ENCODE results near the gene MT1B. TPM values are rescaled to one million over a fixed set of nuclear protein-coding genes. Genes with fewer than 3 reads are reported as not detected.
"Not testable (repeated sequence)": the region's sequence is repeated elsewhere in the genome, so short reads cannot be mapped to it uniquely, and the experiment has no call there.

The MT1B gene
- total and polyA plus RNA-seq, 2 experiments from 2014 or later = 0.47 TPM; not detected in 1

DNA sequence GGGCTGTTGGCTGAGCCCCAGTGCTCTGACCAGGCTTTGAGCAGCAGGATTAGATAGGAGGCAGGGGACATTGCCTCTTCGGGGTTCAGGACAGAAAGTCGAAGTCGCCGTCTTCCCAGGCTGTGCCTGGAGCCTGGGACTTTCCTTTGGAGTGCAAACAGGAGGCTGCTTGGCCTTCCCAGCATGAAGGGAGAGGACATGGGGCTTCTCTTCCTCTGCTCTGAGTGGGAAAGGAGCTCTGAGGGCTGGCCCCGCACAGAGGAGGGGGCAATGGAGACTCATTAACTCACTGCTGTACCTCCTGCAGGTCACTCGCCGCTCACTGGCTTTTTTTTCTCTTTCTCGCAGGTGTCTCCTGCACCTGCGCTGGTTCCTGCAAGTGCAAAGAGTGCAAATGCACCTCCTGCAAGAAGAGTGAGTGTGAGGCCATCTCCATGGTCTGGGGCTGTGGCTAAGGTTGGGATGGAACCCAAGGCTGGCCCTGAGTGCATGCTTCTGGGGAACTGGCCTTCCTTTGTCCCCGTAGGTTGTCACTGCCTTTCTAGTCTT, 6.7 kb downstream of the MT1B start:
- no peaks in the 10 kb centered on the region for H3K36me3 ChIP-seq (replicated peaks; ENCODE audit: insufficient read depth, low read depth)
- H3K9me3 ChIP-seq (ENCODE audit: low read depth) = no peaks in the 10 kb centered on the region
- WGBS (ENCODE audit: low lambda C conversion rate, missing lambda C conversion rate) = 22% methylated on average over 10 of the region's 10 CpGs
- no peaks in the 10 kb centered on the region for H3K9me2 ChIP-seq (replicated peaks; ENCODE audit: insufficient read depth)
- peak overlapping the region; percentile 92 for H3K4me2 ChIP-seq
- H3K27me3 ChIP-seq = peaks cover 58% of the 10 kb centered on the region
- no peak for DNase-seq (ENCODE audit: low spot score)
- H2AFZ ChIP-seq = peak overlapping the region; percentile 68
- no peaks in the 10 kb centered on the region for H4K20me1 ChIP-seq (ENCODE audit: insufficient read depth, poor library complexity, severe bottlenecking)
- H3K27ac ChIP-seq = no peak overlapping the region
- H3K79me2 ChIP-seq = no peaks in the 10 kb centered on the region
- H3K4me1 ChIP-seq (ENCODE audit: insufficient read depth) = no peaks in the 10 kb centered on the region
- H3K4me3 ChIP-seq = no peak overlapping the region
- TF ChIP-seq EZH2phosphoT487 (IDR thresholded peaks at IDR 0.05; ENCODE audit: low read depth, severe bottlenecking, unreplicated experiment) = no peak
- TF ChIP-seq, protein P1, sequence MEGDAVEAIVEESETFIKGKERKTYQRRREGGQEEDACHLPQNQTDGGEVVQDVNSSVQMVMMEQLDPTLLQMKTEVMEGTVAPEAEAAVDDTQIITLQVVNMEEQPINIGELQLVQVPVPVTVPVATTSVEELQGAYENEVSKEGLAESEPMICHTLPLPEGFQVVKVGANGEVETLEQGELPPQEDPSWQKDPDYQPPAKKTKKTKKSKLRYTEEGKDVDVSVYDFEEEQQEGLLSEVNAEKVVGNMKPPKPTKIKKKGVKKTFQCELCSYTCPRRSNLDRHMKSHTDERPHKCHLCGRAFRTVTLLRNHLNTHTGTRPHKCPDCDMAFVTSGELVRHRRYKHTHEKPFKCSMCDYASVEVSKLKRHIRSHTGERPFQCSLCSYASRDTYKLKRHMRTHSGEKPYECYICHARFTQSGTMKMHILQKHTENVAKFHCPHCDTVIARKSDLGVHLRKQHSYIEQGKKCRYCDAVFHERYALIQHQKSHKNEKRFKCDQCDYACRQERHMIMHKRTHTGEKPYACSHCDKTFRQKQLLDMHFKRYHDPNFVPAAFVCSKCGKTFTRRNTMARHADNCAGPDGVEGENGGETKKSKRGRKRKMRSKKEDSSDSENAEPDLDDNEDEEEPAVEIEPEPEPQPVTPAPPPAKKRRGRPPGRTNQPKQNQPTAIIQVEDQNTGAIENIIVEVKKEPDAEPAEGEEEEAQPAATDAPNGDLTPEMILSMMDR (IDR thresholded peaks at IDR 0.05; ENCODE audit: poor library complexity) = no peak
- no peak for TF ChIP-seq EZH2 (IDR thresholded peaks at IDR 0.05; ENCODE audit: borderline replicate concordance)

DNA sequence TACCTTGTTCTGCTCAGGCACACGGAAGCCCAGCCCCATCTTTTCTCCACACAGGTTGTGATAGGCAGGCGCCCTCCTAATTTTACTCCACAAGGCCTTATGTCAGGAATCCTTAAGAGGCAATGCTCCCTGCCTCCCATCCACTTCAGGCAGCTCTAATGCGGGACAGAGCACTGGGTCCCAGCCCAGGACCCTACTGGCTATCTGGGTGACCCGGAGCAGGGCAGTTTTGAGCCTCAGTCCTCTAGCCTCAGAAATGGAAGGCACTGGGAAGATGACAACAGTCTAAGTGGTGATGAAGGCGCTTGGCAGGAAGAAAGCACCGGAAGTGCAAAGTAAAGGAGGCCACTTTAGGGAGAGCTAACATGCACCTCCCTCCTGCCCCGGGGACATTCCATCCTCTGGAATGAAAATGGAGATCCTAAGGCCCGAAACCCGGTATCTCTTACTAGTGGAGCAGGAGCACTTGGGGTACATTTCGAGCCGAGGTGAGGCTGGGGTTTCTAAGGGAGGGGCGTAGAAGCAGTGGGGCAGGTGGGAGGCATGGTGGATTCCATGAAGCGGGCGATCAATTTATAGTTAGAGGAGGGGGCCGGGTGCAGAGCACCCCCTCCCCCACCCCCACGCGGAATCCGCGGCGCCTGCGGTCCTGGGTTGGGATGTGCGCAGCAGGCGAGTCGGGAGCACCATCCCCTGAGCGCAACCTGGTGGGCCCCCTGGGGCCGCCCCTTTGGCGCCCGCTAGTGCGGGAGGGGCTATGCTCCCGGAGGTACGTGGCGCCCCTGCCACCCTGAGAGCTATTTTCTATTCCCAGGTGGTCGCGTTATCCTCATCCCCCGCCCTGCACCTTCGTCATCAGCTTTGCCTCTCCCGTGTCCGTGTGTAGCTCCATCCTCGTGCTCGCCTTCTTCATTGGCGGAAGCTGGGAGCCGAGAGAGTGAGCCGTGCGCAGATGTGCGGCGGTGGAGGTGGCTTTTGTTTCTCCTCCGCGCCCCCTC, 11.0 kb downstream of the MT1B start:
- H3K27me3 ChIP-seq = peaks cover 97% of the 10 kb centered on the region
- TF ChIP-seq EZH2phosphoT487 (IDR thresholded peaks at IDR 0.05; ENCODE audit: low read depth, severe bottlenecking, unreplicated experiment) (no peak), EZH2 (IDR thresholded peaks at IDR 0.05; ENCODE audit: borderline replicate concordance) (peak; percentile 20)
- TF ChIP-seq, protein P1 (IDR thresholded peaks at IDR 0.05; ENCODE audit: poor library complexity) = no peak
- no peaks in the 10 kb centered on the region for H3K9me2 ChIP-seq (replicated peaks; ENCODE audit: insufficient read depth)
- H3K4me3 ChIP-seq = no peak overlapping the region
- H3K36me3 ChIP-seq (replicated peaks; ENCODE audit: insufficient read depth, low read depth) = no peaks in the 10 kb centered on the region
- peak overlapping the region; percentile 62 for H3K4me2 ChIP-seq
- WGBS (ENCODE audit: low lambda C conversion rate, missing lambda C conversion rate) = 17% methylated on average over 31 of the region's 48 CpGs
- H2AFZ ChIP-seq = no peak overlapping the region
- H3K4me1 ChIP-seq (ENCODE audit: insufficient read depth) = no peaks in the 10 kb centered on the region
- no peaks in the 10 kb centered on the region for H3K79me2 ChIP-seq
- H3K9me3 ChIP-seq (ENCODE audit: low read depth) = no peaks in the 10 kb centered on the region
- no peak for DNase-seq (ENCODE audit: low spot score)
- H3K27ac ChIP-seq = no peak overlapping the region
- no peaks in the 10 kb centered on the region for H4K20me1 ChIP-seq (ENCODE audit: insufficient read depth, poor library complexity, severe bottlenecking)

DNA sequence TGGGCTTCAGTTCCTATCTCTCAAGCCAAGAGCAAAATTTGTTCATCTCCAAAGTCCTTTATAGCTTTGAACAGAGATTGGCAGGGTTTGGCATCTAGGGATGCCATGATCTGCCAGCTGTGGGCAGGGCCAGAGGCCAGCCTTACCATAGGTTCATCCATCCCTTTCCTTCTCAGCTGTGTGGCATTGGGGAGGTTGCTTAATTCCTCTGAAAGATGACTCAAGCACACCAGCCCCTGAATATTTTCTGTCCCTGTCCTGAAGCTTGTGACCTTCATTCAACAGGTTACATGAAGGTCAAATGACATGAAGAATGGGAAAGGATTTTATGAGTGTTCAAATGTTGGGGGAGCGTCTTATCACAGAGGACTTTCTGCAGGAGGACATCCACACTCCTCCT, 12.8 kb downstream of the MT1B start:
- no peak for DNase-seq (ENCODE audit: low spot score)
- TF ChIP-seq EZH2phosphoT487 (IDR thresholded peaks at IDR 0.05; ENCODE audit: low read depth, severe bottlenecking, unreplicated experiment) (no peak), EZH2 (IDR thresholded peaks at IDR 0.05; ENCODE audit: borderline replicate concordance) (no peak)
- TF ChIP-seq, protein P1 (IDR thresholded peaks at IDR 0.05; ENCODE audit: poor library complexity) = no peak
- H3K4me2 ChIP-seq = no peak overlapping the region
- no peaks in the 10 kb centered on the region for H3K9me2 ChIP-seq (replicated peaks; ENCODE audit: insufficient read depth)
- peaks cover 100% of the 10 kb centered on the region for H3K27me3 ChIP-seq
- no peaks in the 10 kb centered on the region for H3K79me2 ChIP-seq
- H3K4me1 ChIP-seq (ENCODE audit: insufficient read depth) = no peaks in the 10 kb centered on the region
- H4K20me1 ChIP-seq (ENCODE audit: insufficient read depth, poor library complexity, severe bottlenecking) = no peaks in the 10 kb centered on the region
- 78% methylated on average over 1 of the region's 1 CpG for WGBS (ENCODE audit: low lambda C conversion rate, missing lambda C conversion rate)
- no peak overlapping the region for H3K27ac ChIP-seq
- H3K4me3 ChIP-seq = no peak overlapping the region
- H3K9me3 ChIP-seq (ENCODE audit: low read depth) = no peaks in the 10 kb centered on the region
- H3K36me3 ChIP-seq (replicated peaks; ENCODE audit: insufficient read depth, low read depth) = no peaks in the 10 kb centered on the region
- no peak overlapping the region for H2AFZ ChIP-seq

DNA sequence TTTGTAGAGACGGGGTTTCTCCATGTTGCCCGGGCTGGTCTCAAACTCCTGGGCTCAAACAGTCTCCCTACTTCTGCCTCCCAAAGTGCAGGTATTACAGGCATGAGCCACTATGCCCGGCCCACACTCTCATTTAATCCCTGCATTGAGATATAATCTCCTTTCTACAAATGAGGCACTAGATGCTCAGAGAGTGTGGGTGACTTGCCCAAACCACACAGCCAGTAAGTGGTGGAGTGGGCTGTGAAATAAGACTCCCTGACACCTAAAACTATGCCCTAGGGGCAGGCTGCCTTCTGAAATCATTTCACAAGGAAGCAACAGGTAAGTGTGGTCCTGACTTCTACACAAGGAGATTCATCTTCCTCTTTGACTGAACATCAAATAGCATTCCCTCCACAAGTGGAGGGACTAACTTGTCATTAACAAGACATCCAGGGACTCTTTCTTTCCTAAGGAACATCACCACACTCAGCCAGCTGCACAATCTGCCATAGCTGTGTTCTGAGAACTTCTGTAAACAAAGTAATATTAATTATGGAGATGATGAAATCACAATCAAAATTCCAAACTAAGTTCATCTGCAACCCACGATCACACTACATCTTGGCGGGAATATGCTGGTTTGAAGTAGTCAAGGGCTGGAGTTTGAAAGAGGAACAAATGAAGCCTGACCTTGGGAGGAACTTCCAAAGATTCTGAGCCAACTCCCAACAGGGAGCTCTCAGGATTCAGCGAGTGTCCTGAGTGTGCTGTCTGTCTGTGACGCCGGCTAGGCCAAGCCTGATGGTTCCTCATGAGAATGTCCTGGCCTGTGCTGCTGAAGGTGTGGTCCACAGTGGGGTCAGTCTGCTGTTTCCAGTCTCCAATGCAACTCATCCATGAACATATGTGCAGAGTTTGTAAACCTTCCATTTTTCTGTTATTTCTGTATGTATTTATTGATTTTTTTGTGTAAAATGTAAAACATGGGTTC, 13.9 kb downstream of the MT1B start:
- H3K9me2 ChIP-seq (replicated peaks; ENCODE audit: insufficient read depth); H3K27ac ChIP-seq; H3K4me2 ChIP-seq; H3K9me3 ChIP-seq (ENCODE audit: low read depth); H3K4me3 ChIP-seq; DNase-seq (ENCODE audit: low spot score); H4K20me1 ChIP-seq (ENCODE audit: insufficient read depth, poor library complexity, severe bottlenecking); H3K36me3 ChIP-seq (replicated peaks; ENCODE audit: insufficient read depth, low read depth); H3K4me1 ChIP-seq (ENCODE audit: insufficient read depth); H3K79me2 ChIP-seq; H2AFZ ChIP-seq: not testable (repeated sequence)
- WGBS (ENCODE audit: low lambda C conversion rate, missing lambda C conversion rate) = 61% methylated on average over 8 of the region's 8 CpGs
- H3K27me3 ChIP-seq = peaks cover 100% of the 10 kb centered on the region

Data from hepatocyte (in vitro differentiated cells).